ENCODE measurements around the gene MFN1.

MFN1 gene

GRCh38 chr3:179425075-179425474 lies 77.6 kb downstream of the MFN1 start:
- Mint-ChIP-seq H3K27me3 (no peaks in the 10 kb centered on the region), H3K27ac (no peak overlapping the region), H3K36me3 (ENCODE audit: low read depth) (peaks cover 60% of the 10 kb centered on the region), H3K4me3 (no peak overlapping the region), H3K9me3 (no peaks in the 10 kb centered on the region), H3K4me1 (ENCODE audit: low read depth) (peaks cover 20% of the 10 kb centered on the region)
- intact Hi-C loops (cut with micrococcal nuclease), result no loop called here

GRCh38 chr3:179428876-179429548 lies 81.5 kb downstream of the MFN1 start:
- Mint-ChIP-seq H3K27me3 (no peaks in the 10 kb centered on the region), H3K36me3 (ENCODE audit: low read depth) (peaks cover 37% of the 10 kb centered on the region), H3K4me3 (no peak overlapping the region), H3K27ac (no peak overlapping the region), H3K9me3 (no peaks in the 10 kb centered on the region), H3K4me1 (ENCODE audit: low read depth) (peaks cover 59% of the 10 kb centered on the region)
- intact Hi-C loops (cut with micrococcal nuclease), result no loop called here

GRCh38 chr3:179430277-179430870 lies 82.9 kb downstream of the MFN1 start:
- intact Hi-C loops (cut with micrococcal nuclease), result loop anchor here (5.0 kb wide), 2 partner anchors 132 to 422 kb away; partner anchors contain the start of gene ACTL6A
- Mint-ChIP-seq H3K9me3 (no peaks in the 10 kb centered on the region), H3K27ac (peak overlapping the region; percentile 43), H3K4me3 (no peak overlapping the region), H3K4me1 (ENCODE audit: low read depth) (peaks cover 71% of the 10 kb centered on the region), H3K27me3 (no peaks in the 10 kb centered on the region), H3K36me3 (ENCODE audit: low read depth) (peaks cover 29% of the 10 kb centered on the region)

GRCh38 chr3:179432021-179432420 lies 84.5 kb downstream of the MFN1 start:
- H3K9me3 Mint-ChIP-seq, result no peaks in the 10 kb centered on the region
- H3K36me3 Mint-ChIP-seq (ENCODE audit: low read depth), result peaks cover 20% of the 10 kb centered on the region
- no peaks in the 10 kb centered on the region for H3K27me3 Mint-ChIP-seq
- peak overlapping the region; percentile 52 for H3K4me3 Mint-ChIP-seq
- peak overlapping the region; percentile 84 for H3K27ac Mint-ChIP-seq
- H3K4me1 Mint-ChIP-seq (ENCODE audit: low read depth), result peaks cover 72% of the 10 kb centered on the region
- intact Hi-C loops (cut with micrococcal nuclease), result loop anchor here (5.0 kb wide), 2 partner anchors 130 to 420 kb away; partner anchors contain the start of gene ACTL6A

GRCh38 chr3:179432451-179432850 lies 84.9 kb downstream of the MFN1 start:
- Mint-ChIP-seq H3K27ac (peak overlapping the region; percentile 84), H3K4me1 (ENCODE audit: low read depth) (peaks cover 74% of the 10 kb centered on the region), H3K27me3 (no peaks in the 10 kb centered on the region), H3K36me3 (ENCODE audit: low read depth) (peaks cover 17% of the 10 kb centered on the region), H3K4me3 (peak overlapping the region; percentile 52), H3K9me3 (no peaks in the 10 kb centered on the region)
- intact Hi-C loops (cut with micrococcal nuclease), result loop anchor here (5.0 kb wide), 2 partner anchors 130 to 420 kb away; partner anchors contain the start of gene ACTL6A

- Mint-ChIP-seq H3K36me3 (ENCODE audit: low read depth) (peaks cover 6% of the 10 kb centered on the region), H3K4me3 (peak overlapping the region; percentile 23), H3K27me3 (no peaks in the 10 kb centered on the region), H3K27ac (peak overlapping the region; percentile 69), H3K9me3 (no peaks in the 10 kb centered on the region), H3K4me1 (ENCODE audit: low read depth) (peaks cover 72% of the 10 kb centered on the region)
- intact Hi-C loops (cut with micrococcal nuclease), result no loop called here
These were observed 89.0 kb downstream of the MFN1 start for GRCh38 chr3:179436517-179436916.

GRCh38 chr3:179438841-179439240 lies 91.3 kb downstream of the MFN1 start:
- Mint-ChIP-seq H3K9me3 (no peaks in the 10 kb centered on the region), H3K27me3 (no peaks in the 10 kb centered on the region), H3K27ac (peak overlapping the region; percentile 69), H3K4me3 (no peak overlapping the region), H3K36me3 (ENCODE audit: low read depth) (peaks cover 6% of the 10 kb centered on the region), H3K4me1 (ENCODE audit: low read depth) (peaks cover 52% of the 10 kb centered on the region)
- intact Hi-C loops (cut with micrococcal nuclease), result no loop called here

All from dendritic cell treated with granulocyte-macrophage colony-stimulating factor and Interleukin-4, amounts not matched to agents 40 ng/mL and 50 ng/mL, for 4 days (primary cell).